ENCODE measurements around the gene NEBL.

The NEBL gene

GRCh38 chr10:20778008-20778757 is 118.9 kb downstream of the NEBL start:
- DNase-seq, result no peak

DNA sequence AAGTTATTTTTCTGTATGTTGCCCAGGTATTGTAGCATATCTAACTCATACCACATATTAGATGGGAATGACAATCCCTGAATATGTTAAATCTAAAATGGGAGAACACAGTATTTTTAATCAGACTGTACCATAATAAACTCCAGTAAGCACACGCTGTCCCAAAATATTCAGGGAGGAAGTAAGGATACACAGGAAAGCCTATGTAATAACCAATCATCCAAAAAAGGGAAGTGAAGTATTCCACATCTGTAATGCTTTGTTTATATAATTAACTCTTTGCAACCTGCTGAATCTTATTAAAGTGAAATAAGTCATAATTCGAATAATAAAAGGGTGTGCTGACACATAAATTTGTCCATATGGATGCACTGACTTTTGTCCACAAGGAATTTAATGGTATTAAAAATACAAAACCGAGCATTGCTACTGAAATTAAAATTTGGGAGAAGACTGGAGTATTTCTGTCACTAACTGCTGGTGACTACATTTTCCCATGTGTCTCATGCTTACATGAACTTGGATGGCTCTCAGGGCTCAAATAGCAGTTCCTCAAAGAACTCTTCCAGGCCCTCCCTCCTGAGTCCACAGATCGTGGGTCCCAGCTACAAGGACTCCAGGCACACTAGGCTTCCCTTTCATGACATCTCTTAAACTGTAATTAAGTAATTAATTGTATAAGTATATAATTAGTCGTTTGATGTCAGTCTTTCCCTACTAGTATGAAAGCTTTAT is 120.6 kb downstream of the NEBL start:
- no peak for DNase-seq

GRCh38 chr10:20771051-20771450 is 126.1 kb downstream of the NEBL start:
- DNase-seq, result no peak

GRCh38 chr10:20769481-20769880 is 127.6 kb downstream of the NEBL start:
- DNase-seq, result no peak

DNA sequence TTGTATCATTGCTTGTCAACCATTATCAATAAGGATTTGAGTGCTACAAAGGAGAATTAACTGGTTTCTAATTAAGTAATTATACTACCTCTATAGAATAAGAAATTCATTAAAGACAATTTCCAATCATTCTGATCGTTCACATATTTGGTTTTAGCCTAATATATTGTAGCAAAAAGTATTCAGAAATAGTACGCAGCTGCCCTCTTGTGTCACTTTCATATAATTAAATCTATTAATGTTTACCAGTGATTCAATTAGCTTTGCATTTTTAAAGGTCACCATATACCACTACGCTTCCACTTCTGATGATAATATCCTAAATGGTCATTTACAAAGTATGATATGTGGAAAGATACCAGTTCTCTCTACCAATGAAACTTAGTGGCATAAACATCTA is 128.3 kb downstream of the NEBL start:
- DNase-seq, result no peak

DNA sequence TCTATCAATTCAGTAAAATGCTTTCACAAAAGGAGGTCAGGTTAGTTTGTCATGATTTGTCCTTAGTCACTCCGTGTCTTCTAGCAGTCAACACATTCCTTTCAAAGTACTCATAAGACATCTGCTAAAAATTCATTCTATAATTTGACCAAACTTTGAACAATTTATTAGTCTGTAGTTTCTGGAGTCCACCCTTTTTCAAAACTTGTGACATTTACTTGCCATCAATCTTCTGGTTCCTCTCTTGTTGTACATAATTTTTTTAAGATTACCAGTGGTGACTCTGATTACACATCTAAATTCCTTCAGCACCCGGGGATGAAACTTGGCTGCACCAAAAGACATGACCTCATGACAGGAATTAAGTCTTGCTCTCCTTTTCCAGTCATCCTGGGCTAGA is 130.1 kb downstream of the NEBL start:
- no peak for DNase-seq

DNA sequence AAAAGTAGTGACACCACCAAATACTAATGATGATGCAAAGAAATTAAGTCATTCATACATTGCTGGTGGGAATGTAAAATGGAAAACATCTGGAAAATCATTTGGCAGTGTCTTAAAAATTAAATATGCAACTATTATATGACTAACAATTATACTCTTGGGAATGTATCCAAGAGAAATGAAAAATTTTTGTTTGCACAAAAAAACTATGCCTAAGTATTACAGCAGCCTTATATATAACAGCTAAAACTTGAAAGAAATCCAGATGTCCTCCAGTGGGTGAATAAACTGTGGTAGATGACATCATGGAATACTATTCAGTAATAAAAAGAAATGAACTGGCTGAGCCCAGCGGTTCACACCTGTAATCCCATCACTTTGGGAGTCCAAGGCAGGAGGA is 132.0 kb downstream of the NEBL start:
- no peak for DNase-seq

- DNase-seq, result no peak
Observed at GRCh38 chr10:20760460-20760859, 136.7 kb downstream of the NEBL start.

GRCh38 chr10:20748551-20748950 is 148.6 kb downstream of the NEBL start:
- DNase-seq, result no peak

DNA sequence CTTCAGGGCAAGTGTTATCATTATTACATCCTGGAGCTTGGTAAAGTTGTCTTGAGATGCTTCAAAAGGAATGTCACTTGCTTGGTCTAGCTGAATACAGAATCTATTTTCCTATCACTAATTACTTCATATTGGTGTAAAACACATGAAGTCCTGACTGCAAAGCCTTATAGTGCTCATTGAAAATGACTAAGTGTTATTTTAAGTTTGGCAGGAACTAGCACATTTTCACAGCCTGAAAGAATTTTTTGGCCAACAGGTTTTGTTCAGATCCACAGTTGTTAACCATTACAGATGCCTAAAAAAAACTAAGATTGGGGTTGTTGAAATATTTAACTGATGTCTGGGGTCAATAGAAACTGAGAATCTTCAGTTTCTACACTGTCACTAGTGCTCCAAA is 149.3 kb downstream of the NEBL start:
- no peak for DNase-seq

GRCh38 chr10:20746856-20747255 is 150.3 kb downstream of the NEBL start:
- DNase-seq, result no peak

GRCh38 chr10:20745556-20746375 is 151.3 kb downstream of the NEBL start:
- DNase-seq, result no peak

DNA sequence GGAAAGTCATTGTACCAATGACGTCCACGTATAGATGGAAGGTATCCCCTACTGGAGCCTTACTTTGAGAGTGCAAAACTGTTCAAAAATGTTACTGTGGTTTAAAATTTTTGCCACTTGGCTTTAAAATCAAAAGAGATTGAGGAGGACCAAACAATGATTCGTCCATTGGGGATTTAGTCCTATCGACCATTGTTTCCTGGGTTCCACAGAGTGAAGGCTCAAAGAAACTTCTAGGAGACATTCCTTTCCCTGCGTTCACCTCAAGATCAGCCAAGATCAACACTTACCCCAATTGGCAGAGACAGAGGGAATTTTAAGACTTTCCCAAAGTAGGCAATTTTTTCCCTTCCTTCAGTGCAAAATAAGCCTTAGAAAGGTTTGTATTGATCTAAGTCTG is 152.3 kb downstream of the NEBL start:
- DNase-seq, result no peak

GRCh38 chr10:20743942-20744341 is 153.2 kb downstream of the NEBL start:
- no peak for DNase-seq

- no peak for DNase-seq
Observed at GRCh38 chr10:20742737-20743541, 154.2 kb downstream of the NEBL start.

DNA sequence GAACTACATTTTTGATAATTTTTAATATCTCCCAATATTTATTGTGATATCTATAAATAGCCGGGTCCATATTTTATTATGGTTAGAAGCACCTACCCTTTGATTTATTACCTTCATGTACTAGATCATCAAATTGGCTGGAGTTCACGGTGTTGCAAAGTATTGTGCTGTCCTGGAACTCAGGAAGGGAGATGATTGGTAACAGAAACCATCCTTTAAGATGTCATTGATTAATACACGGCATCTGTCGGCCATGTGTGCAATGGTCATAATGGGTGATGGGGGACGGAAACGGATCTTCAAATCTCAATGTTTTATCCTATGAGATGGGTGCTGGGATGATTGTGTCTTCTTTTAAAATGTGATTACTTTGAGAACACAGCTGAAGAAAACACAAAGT is 157.0 kb downstream of the NEBL start:
- no peak for DNase-seq

GRCh38 chr10:20737107-20737506 is 160.0 kb downstream of the NEBL start:
- DNase-seq, result no peak

Measured in activated CD4-positive, CD25-positive, alpha-beta regulatory T cell treated with anti-CD3 and anti-CD28 coated beads, Interleukin-2, amount 50 U/mL, for 72 hours (primary cell).